Hepatocyte (in vitro differentiated cells): ENCODE data around the gene TBXAS1.

Source experiments
- CTCF ChIP-seq: fragments of 200-600 bp; sonication (generic); IDR thresholded peaks from 2 replicates; pipeline ENCODE4 v1.5.1; 2016; ENCODE audit warnings: antibody characterized with exemption, mild to moderate bottlenecking; ENCODE audit not compliant: poor library complexity
- EZH2 ChIP-seq: fragments of 200-600 bp; sonication (generic); IDR thresholded peaks from 2 replicates; pipeline ENCODE4 v1.6.1; 2016; ENCODE audit warnings: antibody characterized with exemption, mild to moderate bottlenecking, borderline replicate concordance

GRCh38 chr7:139999516-139999915 lies 170.5 kb downstream of the TBXAS1 start:
- no peak for TF ChIP-seq CTCF
- no peak for TF ChIP-seq EZH2
